DOHH2 (cell line): ENCODE measurements around the gene FKBP1A.
A peak's percentile ranks its signal among the peaks of the same experiment; 100 is the strongest.

ENCODE experiments used
- H3F3A ChIP-seq: fragments of 200-600 bp; sonication (generic), shearing (Covaris generic); 2 replicates; pipeline ENCODE4 v1.6.0; 2016; ENCODE audit warnings: antibody characterized with exemption, mild to moderate bottlenecking; ENCODE audit not compliant: control insufficient read depth, insufficient read depth
- H3K27ac ChIP-seq: fragments of 200-600 bp; sonication (generic); 2 replicates; pipeline ENCODE4 v1.5.1; 2014; ENCODE audit warnings: low read depth, mild to moderate bottlenecking, low read length, moderate library complexity
- H3K27me3 ChIP-seq: fragments of 200-600 bp; sonication (generic); 2 replicates; pipeline ENCODE4 v1.6.1; 2014; ENCODE audit warnings: mild to moderate bottlenecking, low read length, mixed read lengths; ENCODE audit not compliant: control insufficient read depth
- H3K36me3 ChIP-seq: fragments of 200-600 bp; sonication (generic); 2 replicates; pipeline ENCODE4 v1.6.1; 2014; ENCODE audit warnings: mild to moderate bottlenecking, low read length, moderate library complexity, mixed read lengths; ENCODE audit not compliant: control insufficient read depth
- H3K4me1 ChIP-seq: fragments of 200-600 bp; sonication (generic); 2 replicates; pipeline ENCODE4 v1.6.1; 2014; ENCODE audit warnings: mild to moderate bottlenecking, low read length, mixed read lengths; ENCODE audit not compliant: control insufficient read depth
- H3K4me2 ChIP-seq: fragments of 200-600 bp; sonication (generic); 2 replicates; pipeline ENCODE4 v1.6.0; 2014; ENCODE audit warnings: mild to moderate bottlenecking, low read length, moderate library complexity
- H3K4me3 ChIP-seq: fragments of 200-600 bp; sonication (generic); 2 replicates; pipeline ENCODE4 v1.5.1; 2014; ENCODE audit warnings: mild to moderate bottlenecking, low read length, mixed read lengths
- H3K79me2 ChIP-seq: fragments of 200-600 bp; sonication (generic); 2 replicates; pipeline ENCODE4 v1.6.1; 2014; ENCODE audit warnings: mild to moderate bottlenecking, low read length, mixed read lengths; ENCODE audit not compliant: control insufficient read depth
- H3K9me2 ChIP-seq: fragments of 200-600 bp; sonication (generic); replicated peaks from 2 replicates; pipeline ENCODE4 v1.6.1; 2014; ENCODE audit warnings: mild to moderate bottlenecking, low read length, mixed read lengths; ENCODE audit not compliant: control insufficient read depth
- H3K9me3 ChIP-seq: fragments of 200-600 bp; sonication (generic); 2 replicates; pipeline ENCODE4 v1.6.1; 2014; ENCODE audit warnings: antibody characterized with exemption, low read length, mixed read lengths; ENCODE audit not compliant: control insufficient read depth, insufficient read depth
- H4K20me1 ChIP-seq: fragments of 200-600 bp; sonication (generic); 2 replicates; pipeline ENCODE4 v1.6.0; 2014; ENCODE audit warnings: low read depth, mild to moderate bottlenecking, antibody characterized with exemption, low read length, moderate library complexity; ENCODE audit not compliant: control insufficient read depth, insufficient read depth
- EZH2phosphoT487 ChIP-seq: fragments of 200-600 bp; sonication (generic); IDR thresholded peaks from 2 replicates; pipeline ENCODE4 v1.6.1; 2017; ENCODE audit warnings: borderline replicate concordance, mild to moderate bottlenecking, antibody characterized with exemption, low read length, moderate library complexity, mixed read lengths
- TF ChIP-seq, protein P1 (sequence below): fragments of 200-600 bp; sonication (generic); IDR thresholded peaks from one replicate; pipeline ENCODE4 v1.5.1; 2014; ENCODE audit warnings: antibody characterized with exemption, mild to moderate bottlenecking, low read depth, low read length; ENCODE audit not compliant: poor library complexity, severe bottlenecking

FKBP1A gene

DNA sequence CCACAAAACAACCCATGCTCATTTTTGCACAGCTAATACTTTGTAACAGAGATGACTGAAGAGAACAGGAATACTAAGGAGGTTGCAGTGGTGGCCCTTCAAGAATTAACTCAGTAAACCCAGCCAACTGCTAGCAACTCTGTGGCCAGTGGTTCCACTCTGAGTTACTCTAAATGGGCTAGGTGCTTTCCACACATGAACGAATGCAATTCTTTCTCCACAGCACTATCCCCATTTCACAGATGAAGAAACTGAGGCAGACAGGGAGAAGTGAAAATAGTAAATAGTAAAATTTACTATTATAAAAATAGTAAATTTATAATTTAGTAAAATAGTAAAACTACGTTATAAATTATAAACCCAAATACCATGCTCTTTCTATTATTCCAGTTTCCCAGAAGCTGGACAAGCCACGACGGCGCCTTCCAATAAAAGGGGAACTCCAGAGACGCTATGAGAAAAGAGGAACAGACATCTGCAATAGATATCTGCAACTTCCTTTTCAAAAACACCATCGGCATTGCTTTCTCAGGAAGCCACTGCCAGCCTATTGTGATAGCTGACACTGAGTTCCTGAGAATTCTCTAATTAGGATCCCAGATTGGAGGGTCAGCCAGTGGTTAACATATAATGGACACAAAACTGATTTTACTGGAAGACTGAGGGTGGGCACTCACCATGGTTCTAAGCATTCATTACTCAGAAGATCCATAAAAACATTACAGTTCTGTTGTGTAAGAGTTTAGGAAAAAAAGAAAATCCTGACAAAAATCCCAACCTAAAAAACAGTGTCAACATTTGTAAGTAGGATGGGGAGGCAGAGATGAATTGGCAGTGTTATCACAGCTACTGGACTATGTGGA lies 16.2 kb downstream of the FKBP1A start:
- peaks cover 38% of the 10 kb centered on the region for H3K4me1 ChIP-seq
- peaks cover 67% of the 10 kb centered on the region for H3K36me3 ChIP-seq
- H3K27me3 ChIP-seq, result no peaks in the 10 kb centered on the region
- H3K4me2 ChIP-seq, result peak overlapping the region; percentile 33
- TF ChIP-seq, protein P1, sequence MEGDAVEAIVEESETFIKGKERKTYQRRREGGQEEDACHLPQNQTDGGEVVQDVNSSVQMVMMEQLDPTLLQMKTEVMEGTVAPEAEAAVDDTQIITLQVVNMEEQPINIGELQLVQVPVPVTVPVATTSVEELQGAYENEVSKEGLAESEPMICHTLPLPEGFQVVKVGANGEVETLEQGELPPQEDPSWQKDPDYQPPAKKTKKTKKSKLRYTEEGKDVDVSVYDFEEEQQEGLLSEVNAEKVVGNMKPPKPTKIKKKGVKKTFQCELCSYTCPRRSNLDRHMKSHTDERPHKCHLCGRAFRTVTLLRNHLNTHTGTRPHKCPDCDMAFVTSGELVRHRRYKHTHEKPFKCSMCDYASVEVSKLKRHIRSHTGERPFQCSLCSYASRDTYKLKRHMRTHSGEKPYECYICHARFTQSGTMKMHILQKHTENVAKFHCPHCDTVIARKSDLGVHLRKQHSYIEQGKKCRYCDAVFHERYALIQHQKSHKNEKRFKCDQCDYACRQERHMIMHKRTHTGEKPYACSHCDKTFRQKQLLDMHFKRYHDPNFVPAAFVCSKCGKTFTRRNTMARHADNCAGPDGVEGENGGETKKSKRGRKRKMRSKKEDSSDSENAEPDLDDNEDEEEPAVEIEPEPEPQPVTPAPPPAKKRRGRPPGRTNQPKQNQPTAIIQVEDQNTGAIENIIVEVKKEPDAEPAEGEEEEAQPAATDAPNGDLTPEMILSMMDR, result no peak
- TF ChIP-seq EZH2phosphoT487, result no peak
- H3K9me3 ChIP-seq, result no peaks in the 10 kb centered on the region
- peaks cover 47% of the 10 kb centered on the region for H4K20me1 ChIP-seq
- no peak overlapping the region for H3K27ac ChIP-seq
- peaks cover 85% of the 10 kb centered on the region for H3K79me2 ChIP-seq
- no peaks in the 10 kb centered on the region for H3K9me2 ChIP-seq
- H3K4me3 ChIP-seq, result no peak overlapping the region
- H3F3A ChIP-seq, result no peaks in the 10 kb centered on the region

DNA sequence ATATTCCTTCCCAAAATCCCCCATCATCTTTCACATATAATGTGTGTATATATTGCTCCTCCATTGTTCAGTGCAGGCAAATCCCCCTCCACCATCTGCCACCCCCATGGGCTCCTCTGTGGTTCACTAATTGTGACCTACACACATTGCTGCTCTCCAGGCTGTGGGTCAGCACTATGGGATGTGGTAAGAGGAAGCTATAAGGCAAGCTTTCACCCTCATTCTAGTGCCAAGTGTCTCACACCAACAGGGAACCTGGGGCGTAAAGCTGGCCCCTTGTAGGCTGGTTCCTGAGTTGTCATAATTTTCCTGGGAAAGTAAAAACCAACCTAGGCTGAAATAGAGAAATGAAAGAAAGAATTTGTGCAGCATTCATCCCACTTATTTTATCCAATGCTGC lies 16.8 kb downstream of the FKBP1A start:
- Histone ChIP-seq H3K4me3 (no peak overlapping the region), H4K20me1 (peaks cover 45% of the 10 kb centered on the region), H3K79me2 (peaks cover 78% of the 10 kb centered on the region), H3K9me3 (no peaks in the 10 kb centered on the region), H3K36me3 (peaks cover 73% of the 10 kb centered on the region), H3F3A (no peaks in the 10 kb centered on the region), H3K9me2 (no peaks in the 10 kb centered on the region), H3K27me3 (no peaks in the 10 kb centered on the region), H3K4me2 (no peak overlapping the region), H3K27ac (no peak overlapping the region), H3K4me1 (peaks cover 38% of the 10 kb centered on the region)
- TF ChIP-seq, protein P1, result no peak
- TF ChIP-seq EZH2phosphoT487, result no peak

DNA sequence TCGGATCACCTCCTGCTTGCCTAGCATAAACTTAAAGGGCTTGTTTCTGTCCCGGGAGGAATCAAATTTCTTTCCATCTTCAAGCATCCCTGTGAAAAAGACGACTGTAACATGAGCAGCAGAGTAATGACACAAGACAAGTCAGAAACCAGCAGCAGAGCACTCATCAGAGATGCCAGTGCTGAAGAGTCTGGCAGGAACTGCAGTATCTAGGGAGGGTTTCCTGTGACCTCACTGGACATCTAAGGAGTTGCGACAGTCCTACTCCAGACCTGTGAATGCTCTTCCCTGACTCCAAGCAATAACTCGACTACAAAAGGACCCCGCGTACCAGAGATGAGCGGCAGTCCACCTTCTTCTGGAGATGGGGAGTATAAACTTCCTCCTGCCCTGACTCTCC lies 17.3 kb downstream of the FKBP1A start:
- Histone ChIP-seq H3K27ac (no peak overlapping the region), H3K9me3 (no peaks in the 10 kb centered on the region), H3K4me3 (no peak overlapping the region), H4K20me1 (peaks cover 41% of the 10 kb centered on the region), H3K4me1 (peaks cover 38% of the 10 kb centered on the region), H3K27me3 (no peaks in the 10 kb centered on the region), H3K36me3 (peaks cover 78% of the 10 kb centered on the region), H3F3A (no peaks in the 10 kb centered on the region), H3K4me2 (no peak overlapping the region), H3K9me2 (no peaks in the 10 kb centered on the region), H3K79me2 (peaks cover 74% of the 10 kb centered on the region)
- no peak for TF ChIP-seq EZH2phosphoT487
- TF ChIP-seq, protein P1, result no peak
